Erythroblast (primary cell): ENCODE data around the gene ENG.

ENCODE experiments used
- GATA1 ChIP-seq: IDR thresholded peaks from 2 replicates; pipeline ENCODE4 v1.6.1; 2011; ENCODE audit warnings: low read depth, mild to moderate bottlenecking, control low read depth, low read length, moderate library complexity
- POLR2A ChIP-seq: IDR thresholded peaks from 2 replicates; pipeline ENCODE4 v1.6.1; 2011; ENCODE audit warnings: mild to moderate bottlenecking, low read length

- TF ChIP-seq POLR2A (no peak), GATA1 (no peak)
These were observed 41.4 kb downstream of the ENG start for GRCh38 chr9:127812936-127813675.
